ENCODE results near the gene ZNF648.

Gene ZNF648

DNA sequence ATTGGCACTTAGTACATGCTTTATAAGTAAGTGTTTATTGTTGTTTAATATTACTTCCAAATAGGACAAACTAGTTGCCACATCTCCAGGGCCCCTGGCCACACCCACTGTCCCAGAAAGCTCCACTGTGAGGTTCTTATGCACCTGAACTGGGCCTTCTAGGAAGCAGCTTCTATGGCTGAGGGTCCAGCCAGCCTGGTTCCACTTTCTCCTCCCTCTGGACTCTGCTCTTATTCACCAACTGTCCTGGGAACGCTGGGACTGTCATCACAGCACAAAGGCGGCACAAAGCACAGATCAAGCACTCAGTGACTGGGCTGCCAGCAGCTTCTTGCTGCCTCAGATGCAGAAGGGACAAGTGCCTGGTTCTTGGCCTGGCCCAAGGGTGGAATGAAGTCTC lies 29.6 kb upstream of the ZNF648 start:
- H3K27ac ChIP-seq (ENCODE audit: low read depth, low read length, severe bottlenecking) = no peak overlapping the region
- H3K36me3 ChIP-seq (ENCODE audit: control insufficient read depth, insufficient read depth, low read length) = no peaks in the 10 kb centered on the region
- no peaks in the 10 kb centered on the region for H3K9me3 ChIP-seq (ENCODE audit: control insufficient read depth, low read length)
- WGBS, 2 experiments (ENCODE audit: insufficient coverage in 2 of 2) = 94 to 100% methylated on average over 2 of the region's 2 CpGs
- no peak overlapping the region for H3K4me3 ChIP-seq (ENCODE audit: extremely low read depth, insufficient read depth, low read length, poor library complexity, severe bottlenecking)
- H3K4me1 ChIP-seq (ENCODE audit: control insufficient read depth, insufficient read depth, low read length, poor library complexity, severe bottlenecking) = peaks cover 11% of the 10 kb centered on the region

DNA sequence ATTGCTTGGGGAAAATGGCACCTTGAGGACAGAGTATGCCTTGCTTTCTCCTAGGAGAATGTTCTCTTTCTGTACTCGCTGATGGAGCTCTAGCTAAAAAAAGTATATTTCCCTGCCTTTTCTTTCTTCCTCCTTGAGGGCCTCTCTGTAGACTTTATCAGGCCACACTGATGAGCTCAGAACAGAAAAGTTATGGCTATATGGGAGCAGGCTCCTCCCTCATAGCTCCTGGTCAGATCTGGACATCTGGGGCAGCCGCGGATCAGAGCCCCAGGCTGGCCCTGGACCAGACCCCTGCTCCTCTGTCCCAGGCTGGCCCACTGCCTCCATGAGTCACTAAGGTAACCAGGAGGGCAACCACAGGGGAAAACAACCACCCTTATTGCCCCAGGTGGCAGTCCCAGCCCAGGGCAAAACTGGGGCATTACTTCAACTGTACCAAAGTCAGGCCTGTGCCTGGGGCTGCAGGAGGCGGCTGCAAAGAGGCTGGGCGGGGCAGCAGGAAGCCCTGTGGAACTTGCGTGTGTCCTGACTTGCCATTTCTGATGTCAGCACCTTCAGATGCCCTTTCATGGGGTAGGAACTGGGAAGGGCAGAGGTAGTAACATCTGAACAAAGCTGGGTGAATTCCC lies 26.3 kb upstream of the ZNF648 start:
- Histone ChIP-seq H3K27ac (ENCODE audit: low read depth, low read length, severe bottlenecking) (no peak overlapping the region), H3K9me3 (ENCODE audit: control insufficient read depth, low read length) (no peaks in the 10 kb centered on the region), H3K4me3 (ENCODE audit: extremely low read depth, insufficient read depth, low read length, poor library complexity, severe bottlenecking) (no peak overlapping the region), H3K4me1 (ENCODE audit: control insufficient read depth, insufficient read depth, low read length, poor library complexity, severe bottlenecking) (peaks cover 16% of the 10 kb centered on the region), H3K36me3 (ENCODE audit: control insufficient read depth, insufficient read depth, low read length) (no peaks in the 10 kb centered on the region)
- WGBS, 2 experiments (ENCODE audit: insufficient coverage in 2 of 2) = 78% methylated on average over 3 to 6 of the region's 6 CpGs

DNA sequence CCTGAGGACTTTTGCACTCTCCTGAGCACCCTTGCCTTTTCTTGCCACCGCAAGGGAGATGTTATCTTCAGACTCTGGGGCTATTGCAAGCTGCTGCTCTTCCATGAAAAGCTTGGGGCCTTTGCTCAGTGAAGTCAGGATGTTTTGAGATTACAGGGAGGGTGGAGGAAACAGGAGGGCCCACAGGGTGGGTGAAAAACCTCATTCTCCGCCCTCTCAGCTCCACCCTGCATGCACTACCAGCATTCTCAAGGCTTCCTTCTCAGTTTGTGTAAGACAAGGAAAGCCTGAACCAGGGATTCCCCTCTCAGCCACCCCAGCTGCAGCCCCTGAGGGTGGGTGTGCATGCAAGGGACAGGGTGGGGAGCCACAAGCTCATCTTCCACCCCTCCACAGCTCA lies 25.8 kb upstream of the ZNF648 start:
- 80% methylated on average over 1 of the region's 2 CpGs; no CpG with 5 or more reads in 1 of the 2 experiments for WGBS, 2 experiments (ENCODE audit: insufficient coverage in 2 of 2)

DNA sequence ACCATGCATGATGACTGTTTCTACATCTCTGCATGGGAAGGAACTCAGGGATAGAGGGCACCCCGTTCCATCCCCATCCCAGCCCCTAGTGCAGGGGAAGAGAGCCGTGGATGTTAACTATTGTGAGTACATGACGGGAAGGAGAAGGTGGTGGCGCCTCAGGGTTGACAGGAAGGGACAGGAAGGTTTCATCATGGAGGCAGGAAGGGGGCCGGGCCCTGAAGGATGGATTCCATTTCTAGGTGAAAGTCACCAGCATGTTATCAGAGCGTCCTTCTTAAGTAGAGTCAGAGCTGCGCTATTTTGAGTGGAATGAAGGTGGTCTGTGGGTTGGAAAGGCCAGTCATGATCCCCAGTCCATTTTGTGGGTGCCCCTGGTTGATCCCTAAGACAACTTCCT lies 25.1 kb upstream of the ZNF648 start:
- Histone ChIP-seq H3K36me3 (ENCODE audit: control insufficient read depth, insufficient read depth, low read length) (no peaks in the 10 kb centered on the region), H3K9me3 (ENCODE audit: control insufficient read depth, low read length) (no peaks in the 10 kb centered on the region), H3K4me1 (ENCODE audit: control insufficient read depth, insufficient read depth, low read length, poor library complexity, severe bottlenecking) (peaks cover 16% of the 10 kb centered on the region), H3K27ac (ENCODE audit: low read depth, low read length, severe bottlenecking) (no peak overlapping the region), H3K4me3 (ENCODE audit: extremely low read depth, insufficient read depth, low read length, poor library complexity, severe bottlenecking) (no peak overlapping the region)
- 95 to 97% methylated on average over 5 of the region's 7 CpGs for WGBS, 2 experiments (ENCODE audit: insufficient coverage in 2 of 2)

More for the DNA sequence above, 25.8 kb upstream of the ZNF648 start:
- Histone ChIP-seq H3K9me3 (ENCODE audit: control insufficient read depth, low read length) (no peaks in the 10 kb centered on the region), H3K36me3 (ENCODE audit: control insufficient read depth, insufficient read depth, low read length) (no peaks in the 10 kb centered on the region), H3K4me1 (ENCODE audit: control insufficient read depth, insufficient read depth, low read length, poor library complexity, severe bottlenecking) (peaks cover 16% of the 10 kb centered on the region), H3K4me3 (ENCODE audit: extremely low read depth, insufficient read depth, low read length, poor library complexity, severe bottlenecking) (no peak overlapping the region), H3K27ac (ENCODE audit: low read depth, low read length, severe bottlenecking) (no peak overlapping the region)

DNA sequence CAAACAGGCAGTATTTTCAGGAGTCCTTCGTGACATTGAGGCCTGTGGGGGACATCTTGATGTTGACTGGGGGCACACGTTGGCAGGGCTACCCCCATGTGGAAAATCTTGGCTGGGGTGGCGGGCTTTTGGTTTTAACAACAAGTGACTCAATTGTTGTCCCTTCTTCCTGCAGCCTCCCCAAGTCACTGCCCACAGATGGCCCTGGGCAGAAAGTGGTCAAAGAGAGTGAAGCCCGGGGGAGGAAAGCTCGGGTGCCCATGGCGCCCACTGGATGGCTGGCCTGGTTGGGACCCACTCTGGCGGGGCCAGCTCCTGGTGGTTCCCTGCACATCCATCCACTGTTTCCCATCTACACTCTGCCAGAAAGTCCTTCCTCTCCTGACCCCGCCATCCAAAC lies 24.6 kb upstream of the ZNF648 start:
- peaks cover 16% of the 10 kb centered on the region for H3K4me1 ChIP-seq (ENCODE audit: control insufficient read depth, insufficient read depth, low read length, poor library complexity, severe bottlenecking)
- no peak overlapping the region for H3K27ac ChIP-seq (ENCODE audit: low read depth, low read length, severe bottlenecking)
- WGBS, 2 experiments (ENCODE audit: insufficient coverage in 2 of 2) = 73 to 82% methylated on average over 3 to 8 of the region's 8 CpGs
- H3K36me3 ChIP-seq (ENCODE audit: control insufficient read depth, insufficient read depth, low read length) = no peaks in the 10 kb centered on the region
- no peaks in the 10 kb centered on the region for H3K9me3 ChIP-seq (ENCODE audit: control insufficient read depth, low read length)
- no peak overlapping the region for H3K4me3 ChIP-seq (ENCODE audit: extremely low read depth, insufficient read depth, low read length, poor library complexity, severe bottlenecking)

DNA sequence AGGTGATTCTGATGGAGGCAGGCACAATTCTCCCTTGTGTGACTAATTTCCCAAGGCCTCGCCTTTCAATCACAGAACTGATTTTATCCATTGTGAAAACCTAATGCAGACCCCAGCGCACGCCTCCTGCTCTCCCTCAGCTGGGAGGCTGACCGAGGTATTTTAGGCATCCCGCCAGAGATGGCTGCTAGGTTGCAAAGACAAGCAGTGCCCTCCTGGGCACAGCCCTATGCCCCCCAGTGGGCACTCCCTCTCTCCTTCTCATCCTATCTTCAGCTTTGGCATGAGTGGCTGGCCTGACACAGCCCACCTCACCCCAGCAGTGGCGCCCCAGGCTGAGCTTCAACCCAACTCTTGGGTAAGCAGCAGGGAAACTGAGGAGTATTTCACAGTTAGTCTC lies 24.2 kb upstream of the ZNF648 start:
- 90 to 94% methylated on average over 5 to 6 of the region's 6 CpGs for WGBS, 2 experiments (ENCODE audit: insufficient coverage in 2 of 2)
- H3K27ac ChIP-seq (ENCODE audit: low read depth, low read length, severe bottlenecking) = no peak overlapping the region
- no peak overlapping the region for H3K4me3 ChIP-seq (ENCODE audit: extremely low read depth, insufficient read depth, low read length, poor library complexity, severe bottlenecking)
- no peaks in the 10 kb centered on the region for H3K36me3 ChIP-seq (ENCODE audit: control insufficient read depth, insufficient read depth, low read length)
- peaks cover 16% of the 10 kb centered on the region for H3K4me1 ChIP-seq (ENCODE audit: control insufficient read depth, insufficient read depth, low read length, poor library complexity, severe bottlenecking)
- H3K9me3 ChIP-seq (ENCODE audit: control insufficient read depth, low read length) = no peaks in the 10 kb centered on the region

DNA sequence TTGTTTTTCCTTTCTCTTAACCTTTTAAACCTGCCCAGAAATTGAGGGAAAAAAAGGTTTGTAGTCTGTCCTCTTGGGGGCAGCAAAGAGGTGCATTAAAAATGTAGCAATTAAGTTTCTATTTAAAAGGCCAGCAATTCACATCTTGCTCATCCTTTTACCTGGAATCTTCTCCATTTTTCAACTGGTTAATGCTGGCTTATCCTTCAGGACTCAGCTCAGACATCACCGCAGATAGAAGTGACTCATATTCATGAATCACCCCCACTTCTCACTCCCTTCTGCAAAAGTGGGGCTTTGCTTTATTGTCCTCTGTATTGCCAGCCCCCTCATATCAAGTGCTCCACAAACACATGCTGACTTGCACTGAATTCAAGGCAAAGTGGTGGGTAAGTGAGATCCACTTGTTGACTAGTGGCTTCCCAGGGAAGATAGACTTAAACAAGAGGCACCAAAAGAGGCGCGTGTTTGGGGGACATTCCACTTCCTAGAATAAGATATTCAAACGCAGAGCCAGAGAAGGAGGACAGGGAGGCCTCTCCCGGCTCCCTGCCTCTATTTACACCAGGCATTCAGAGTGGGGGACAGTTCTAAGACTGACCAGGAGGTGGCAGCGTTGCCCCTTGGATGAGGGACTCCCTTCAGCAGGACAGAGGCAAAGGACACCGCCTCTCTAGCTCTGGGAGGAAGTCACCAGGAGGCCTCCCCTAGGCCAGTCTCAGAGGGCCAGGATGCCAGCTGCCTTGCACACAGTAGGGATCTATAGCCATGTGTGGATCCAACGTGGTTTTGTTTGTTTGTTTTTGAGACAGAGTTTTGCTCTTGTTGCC lies 23.2 kb upstream of the ZNF648 start:
- Histone ChIP-seq H3K9me3 (ENCODE audit: control insufficient read depth, low read length) (no peaks in the 10 kb centered on the region), H3K4me3 (ENCODE audit: extremely low read depth, insufficient read depth, low read length, poor library complexity, severe bottlenecking) (no peak overlapping the region), H3K36me3 (ENCODE audit: control insufficient read depth, insufficient read depth, low read length) (no peaks in the 10 kb centered on the region), H3K27ac (ENCODE audit: low read depth, low read length, severe bottlenecking) (no peak overlapping the region), H3K4me1 (ENCODE audit: control insufficient read depth, insufficient read depth, low read length, poor library complexity, severe bottlenecking) (peaks cover 16% of the 10 kb centered on the region)
- 6 to 9% methylated on average over 6 to 7 of the region's 8 CpGs for WGBS, 2 experiments (ENCODE audit: insufficient coverage in 2 of 2)

DNA sequence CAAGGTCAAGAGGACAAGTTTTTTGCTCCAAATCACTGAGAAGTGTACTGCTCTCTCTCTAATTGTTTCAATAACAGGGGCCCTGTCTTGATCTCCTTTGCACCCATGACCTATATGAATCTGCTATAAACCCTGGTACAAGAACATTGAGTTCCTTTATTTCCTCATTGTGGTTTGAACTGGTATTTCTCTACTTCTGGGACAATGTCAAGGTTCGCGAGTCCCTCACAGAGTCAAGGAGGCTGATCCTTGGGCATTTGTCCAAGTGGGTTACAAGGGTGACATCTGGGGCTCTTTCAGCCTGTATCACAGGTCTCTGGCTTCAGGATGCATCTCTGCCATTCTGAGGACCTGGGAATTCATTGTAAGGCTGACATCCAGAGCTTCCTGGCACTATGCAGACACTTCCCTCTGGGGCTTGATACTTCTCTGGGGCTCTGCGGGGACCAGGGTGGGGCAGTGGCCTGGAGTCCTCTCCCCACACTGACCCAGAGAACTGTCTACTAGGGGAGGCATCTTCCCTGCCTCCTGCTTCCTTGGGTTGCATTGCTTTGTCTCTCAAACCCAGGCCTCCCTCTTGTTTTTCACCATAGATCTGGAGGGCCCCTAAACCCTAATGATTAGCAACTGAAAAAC lies 22.5 kb upstream of the ZNF648 start:
- Histone ChIP-seq H3K27ac (ENCODE audit: low read depth, low read length, severe bottlenecking) (no peak overlapping the region), H3K9me3 (ENCODE audit: control insufficient read depth, low read length) (no peaks in the 10 kb centered on the region), H3K4me3 (ENCODE audit: extremely low read depth, insufficient read depth, low read length, poor library complexity, severe bottlenecking) (no peak overlapping the region), H3K4me1 (ENCODE audit: control insufficient read depth, insufficient read depth, low read length, poor library complexity, severe bottlenecking) (peaks cover 16% of the 10 kb centered on the region), H3K36me3 (ENCODE audit: control insufficient read depth, insufficient read depth, low read length) (no peaks in the 10 kb centered on the region)
- WGBS, 2 experiments (ENCODE audit: insufficient coverage in 2 of 2) = 95 to 100% methylated on average over 2 to 3 of the region's 3 CpGs

DNA sequence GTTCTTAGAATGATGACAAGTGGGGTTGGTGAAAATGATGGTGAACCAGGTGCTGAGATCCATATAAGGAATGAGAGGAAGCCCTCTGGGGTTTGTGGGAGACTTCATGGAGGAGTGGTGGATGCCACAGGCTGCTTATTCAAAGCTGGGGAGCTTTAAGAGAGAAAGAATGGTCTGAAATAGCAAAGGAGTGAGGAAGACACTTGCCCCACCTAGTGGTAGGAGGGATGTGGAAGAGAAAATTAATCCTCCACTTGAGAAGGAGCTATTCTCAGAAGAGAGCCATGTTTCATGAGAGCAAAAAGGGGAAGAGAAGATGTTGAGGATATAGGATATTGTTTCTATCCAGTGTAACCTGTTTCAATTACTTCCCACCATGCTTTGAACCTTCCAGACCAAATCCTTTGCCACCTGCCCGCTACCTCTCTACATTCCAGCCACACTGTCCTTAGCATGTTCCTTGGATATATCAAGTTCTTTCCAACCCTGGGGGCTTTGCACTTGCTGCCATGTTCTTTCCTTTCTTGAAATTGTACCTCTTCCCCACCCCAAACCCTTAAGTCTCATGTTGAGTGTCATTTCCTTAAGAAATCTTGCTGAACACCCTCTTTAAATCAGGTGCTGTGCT lies 19.6 kb upstream of the ZNF648 start:
- 94 to 100% methylated on average over 1 of the region's 1 CpG for WGBS, 2 experiments (ENCODE audit: insufficient coverage in 2 of 2)
- H3K27ac ChIP-seq (ENCODE audit: low read depth, low read length, severe bottlenecking) = no peak overlapping the region
- H3K36me3 ChIP-seq (ENCODE audit: control insufficient read depth, insufficient read depth, low read length) = no peaks in the 10 kb centered on the region
- no peak overlapping the region for H3K4me3 ChIP-seq (ENCODE audit: extremely low read depth, insufficient read depth, low read length, poor library complexity, severe bottlenecking)
- peaks cover 5% of the 10 kb centered on the region for H3K4me1 ChIP-seq (ENCODE audit: control insufficient read depth, insufficient read depth, low read length, poor library complexity, severe bottlenecking)
- H3K9me3 ChIP-seq (ENCODE audit: control insufficient read depth, low read length) = no peaks in the 10 kb centered on the region

DNA sequence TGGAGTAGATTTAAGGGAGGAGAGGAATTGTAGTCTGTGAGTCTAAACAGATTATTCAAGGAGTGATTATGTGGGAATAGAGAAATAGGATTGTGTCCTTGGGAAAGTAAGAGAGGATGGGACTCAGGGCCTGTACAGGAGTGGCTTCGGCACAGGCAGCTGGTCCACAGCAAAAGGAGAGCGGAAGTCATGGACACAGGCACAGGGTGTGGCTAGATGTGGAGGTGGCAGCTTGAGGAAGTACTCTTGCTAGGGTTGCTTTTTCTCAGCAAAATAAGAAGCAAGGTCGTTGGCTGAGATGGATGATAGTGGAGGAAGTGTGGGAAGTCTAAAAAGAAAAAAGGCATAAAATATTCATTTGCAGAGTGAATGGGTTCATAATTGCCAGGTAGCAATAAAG lies 18.5 kb upstream of the ZNF648 start:
- Histone ChIP-seq H3K36me3 (ENCODE audit: control insufficient read depth, insufficient read depth, low read length) (no peaks in the 10 kb centered on the region), H3K4me1 (ENCODE audit: control insufficient read depth, insufficient read depth, low read length, poor library complexity, severe bottlenecking) (peaks cover 5% of the 10 kb centered on the region), H3K27ac (ENCODE audit: low read depth, low read length, severe bottlenecking) (no peak overlapping the region), H3K4me3 (ENCODE audit: extremely low read depth, insufficient read depth, low read length, poor library complexity, severe bottlenecking) (no peak overlapping the region), H3K9me3 (ENCODE audit: control insufficient read depth, low read length) (no peaks in the 10 kb centered on the region)
- 63 to 80% methylated on average over 1 to 3 of the region's 3 CpGs for WGBS, 2 experiments (ENCODE audit: insufficient coverage in 2 of 2)
